Measurements from ENCODE around the gene CYP46A1.

The CYP46A1 gene

GRCh38 chr14:99751539-99752485 lies 67.7 kb downstream of the CYP46A1 start:
- TF ChIP-seq ZFX (IDR thresholded peaks at IDR 0.05; ENCODE audit: borderline replicate concordance) (no peak), CTCF (IDR thresholded peaks at IDR 0.05) (no peak)
- no peak overlapping the region for H3K27ac ChIP-seq

GRCh38 chr14:99752486-99753121 lies 68.5 kb downstream of the CYP46A1 start:
- no peak overlapping the region for H3K27ac ChIP-seq
- TF ChIP-seq ZFX (IDR thresholded peaks at IDR 0.05; ENCODE audit: borderline replicate concordance) (no peak), CTCF (IDR thresholded peaks at IDR 0.05) (no peak)

- no peak for TF ChIP-seq ZFX (IDR thresholded peaks at IDR 0.05; ENCODE audit: borderline replicate concordance)
- no peak for TF ChIP-seq CTCF (IDR thresholded peaks at IDR 0.05)
Observed at GRCh38 chr14:99753225-99754140, 69.4 kb downstream of the CYP46A1 start.

GRCh38 chr14:99754141-99755067 lies 70.3 kb downstream of the CYP46A1 start:
- TF ChIP-seq CTCF (IDR thresholded peaks at IDR 0.05) = no peak
- no peak for TF ChIP-seq ZFX (IDR thresholded peaks at IDR 0.05; ENCODE audit: borderline replicate concordance)

More at GRCh38 chr14:99753225-99754140, 69.4 kb downstream of the CYP46A1 start:
- H3K27ac ChIP-seq = no peak overlapping the region

GRCh38 chr14:99755068-99755405 lies 70.9 kb downstream of the CYP46A1 start:
- no peak for TF ChIP-seq CTCF (IDR thresholded peaks at IDR 0.05)
- TF ChIP-seq ZFX (IDR thresholded peaks at IDR 0.05; ENCODE audit: borderline replicate concordance) = no peak
- H3K27ac ChIP-seq = no peak overlapping the region

More at GRCh38 chr14:99754141-99755067, 70.3 kb downstream of the CYP46A1 start:
- H3K27ac ChIP-seq = no peak overlapping the region

Measured in 22Rv1 (cell line).